HepG2 (cell line): ENCODE data around the gene BCL11B. TPM values are rescaled to one million over a fixed set of nuclear protein-coding genes. Genes with fewer than 3 reads are reported as not detected.
A peak's percentile ranks its signal among the peaks of the same experiment; 100 is the strongest.

Experiments used
- ATAC-seq: fragments of 200-7000 bp; cut with Tn5 transposase; 3 replicates; pipeline ENCODE4 v1.9.1; 2020; ENCODE audit warnings: mild to moderate bottlenecking, moderate library complexity
- BruUV-seq: library from RNA; stranded (reverse); fragments of 400-500 nt; replicated peaks from 2 replicates; lab custom pipeline; 2021; lab: Mats Ljungman, UMichigan
- CTCF ChIA-PET: fragments of 300-600 bp; formaldehyde crosslinking; extraction: SDS; loops from one replicate; lab custom pipeline; 2021; ENCODE audit warnings: low total read pairs, inconsistent platforms, low intra/inter-chr PET ratio; lab: Yijun Ruan, JAX
- POLR2A ChIA-PET: fragments of 350-600 bp; sonication (Branson Sonifier 250); formaldehyde crosslinking; loops from one replicate; lab custom pipeline; 2020; ENCODE audit warnings: antibody characterized with exemption, inconsistent platforms; lab: Yijun Ruan, JAX
- DNase-seq: peaks from one replicate; pipeline ENCODE4 v3.0.0-alpha.2; 2015; ENCODE audit warnings: low spot score
- FAIRE-seq: peaks from 3 replicates; lab custom pipeline; 2011; peaks lifted over from hg19 to GRCh38; lab: Jason Lieb, UNC
- H2AFZ ChIP-seq: one replicate; pipeline ENCODE4 v1.6.1; 2011; ENCODE audit warnings: low read length, inconsistent platforms
- H3K27ac ChIP-seq: fragments of 300-600 bp; 3 replicates; pipeline ENCODE4 v1.8.0; 2011; ENCODE audit warnings: mixed run types, mild to moderate bottlenecking, mixed read lengths, low read length, inconsistent platforms; ENCODE audit not compliant: insufficient read depth; ENCODE audit errors: extremely low read length
- H3K27me3 ChIP-seq, 2 experiments: fragments of 200-600 bp in 1 of 2; 2 replicates in 1 of 2; 3 replicates in 1 of 2; pipeline versions ENCODE4 v1.6.0 to v1.8.0; 2011; ENCODE audit warnings: low read length in 2 of 2, mild to moderate bottlenecking in 2 of 2, moderate library complexity in 2 of 2, inconsistent platforms in 1 of 2; ENCODE audit not compliant: insufficient read depth in 2 of 2, control insufficient read depth in 1 of 2
- H3K36me3 ChIP-seq, 2 experiments: fragments of 200-600 bp in 1 of 2; replicated peaks in 1 of 2; 2 replicates in 1 of 2; 3 replicates in 1 of 2; pipeline versions ENCODE4 v1.5.1 to v1.8.0; 2011; ENCODE audit warnings: low read length in 2 of 2, inconsistent platforms in 1 of 2; ENCODE audit not compliant: insufficient read depth in 2 of 2, control insufficient read depth in 1 of 2
- H3K4me1 ChIP-seq: 2 replicates; pipeline ENCODE4 v1.5.1; 2012; ENCODE audit warnings: low read length, inconsistent platforms; ENCODE audit not compliant: insufficient read depth
- H3K4me2 ChIP-seq: 2 replicates; pipeline ENCODE4 v1.6.0; 2011; ENCODE audit warnings: low read depth, low read length, inconsistent platforms
- H3K4me3 ChIP-seq, 3 experiments: fragments of 200-600 bp in 1 of 3; sonication (generic), shearing (Covaris generic) in 1 of 3; replicated peaks in 1 of 3; 2 replicates each; pipeline ENCODE4 v1.5.1; 2011 to 2016; ENCODE audit warnings: low read length in 3 of 3, inconsistent platforms in 2 of 3, low read depth in 2 of 3, mild to moderate bottlenecking in 2 of 3, control low read depth in 1 of 3, mixed read lengths in 1 of 3; ENCODE audit not compliant: insufficient read depth in 1 of 3
- H3K79me2 ChIP-seq: one replicate; pipeline ENCODE4 v1.6.1; 2011; ENCODE audit warnings: low read length, inconsistent platforms; ENCODE audit not compliant: insufficient read depth
- H3K9ac ChIP-seq: 2 replicates; pipeline ENCODE4 v1.6.0; 2011; ENCODE audit warnings: mild to moderate bottlenecking, low read depth, low read length, inconsistent platforms; ENCODE audit not compliant: insufficient read depth
- H3K9me3 ChIP-seq: 2 replicates; pipeline ENCODE4 v1.5.1; 2012; ENCODE audit warnings: mild to moderate bottlenecking, low read length
- H4K20me1 ChIP-seq: 2 replicates; pipeline ENCODE4 v1.6.0; 2011; ENCODE audit warnings: inconsistent platforms, mild to moderate bottlenecking, low read length, moderate library complexity; ENCODE audit not compliant: insufficient read depth
- ASH2L ChIP-seq: fragments of 300-600, 200-600 bp; sonication (generic); IDR thresholded peaks from 2 replicates; pipeline ENCODE4 v1.7.0; 2017; ENCODE audit warnings: low read depth, mild to moderate bottlenecking, moderate library complexity, mixed read lengths, low read length; ENCODE audit not compliant: insufficient read length
- ATF7 ChIP-seq, 2 experiments: fragments of 450-650 bp in 1 of 2; sonication (generic) in 1 of 2; formaldehyde crosslinking in 1 of 2; IDR thresholded peaks; 2 replicates each; pipeline versions ENCODE4 v1.4.0 to v1.6.1; 2016 to 2020; ENCODE audit warnings: antibody characterized with exemption in 1 of 2, mild to moderate bottlenecking in 1 of 2, missing genetic modification reagents in 1 of 2
- CREB1 ChIP-seq, 2 experiments: fragments of 450-650 bp in 1 of 2; IDR thresholded peaks; 2 replicates each; pipeline ENCODE4 v1.6.1; 2016 to 2017; ENCODE audit warnings: control low read depth in 1 of 2, mild to moderate bottlenecking in 1 of 2, missing compliant biosample characterization in 1 of 2, missing genetic modification characterization in 1 of 2
- DMAP1 ChIP-seq: IDR thresholded peaks from 2 replicates; pipeline ENCODE4 v1.6.1; 2016
- KLF15 ChIP-seq: sonication (generic); formaldehyde crosslinking; IDR thresholded peaks from 2 replicates; pipeline ENCODE4 v1.8.1; 2023; ENCODE audit warnings: borderline replicate concordance, mild to moderate bottlenecking, inconsistent platforms, missing genetic modification reagents, mixed read lengths
- WGBS: methylation state at CpG from one replicate; pipeline ENCODE4 v1.1.6; 2017; ENCODE audit warnings: low lambda C conversion rate; 5-methylcytosine and 5-hydroxymethylcytosine counted together
- in situ Hi-C: cut with HindIII; loops from 2 replicates; pipeline ENCODE4 v1.10.0; 2017; ENCODE audit warnings: low pct_unique_long_range_greater_than_20kb; ENCODE audit not compliant: extremely low pct_ligation_motif_present
- intact Hi-C: fragments of 100-400 bp; cut with micrococcal nuclease; formaldehyde crosslinking; loops from one replicate; pipeline ENCODE4 v1.10.0; 2022; ENCODE audit not compliant: unreplicated experiment
- polyA plus RNA-seq, 8 experiments: library from polyadenylated mRNA; depleted of rRNA in 3 of 8; stranded (reverse) in 7 of 8; unstranded in 1 of 8; fragments of >200 nt; fragmentation: Illumina TruSeq in 4 of 8; extraction: Trizol in 4 of 8; gene quantifications; 2 replicates each; pipeline versions ENCODE4 v1.2.1 to v1.2.3, GENCODE V29; 2011 to 2016; ENCODE audit warnings: low read depth in 4 of 8, missing spikeins in 1 of 8, mixed read lengths in 1 of 8; ENCODE audit not compliant: insufficient read depth in 1 of 8
- total RNA-seq, 5 experiments: library from RNA; depleted of rRNA; stranded (reverse); fragments of >200 nt; fragmentation: Illumina TruSeq; extraction: Trizol; gene quantifications; 2 replicates each; pipeline ENCODE4 v1.2.3, GENCODE V29; 2016; ENCODE audit warnings: low read depth in 1 of 5
- TF ChIP-seq, protein P1 (sequence below): sonication (generic); formaldehyde crosslinking; IDR thresholded peaks from 2 replicates; pipeline ENCODE4 v1.8.0; 2022; ENCODE audit warnings: mild to moderate bottlenecking, missing genetic modification reagents, borderline replicate concordance
- TF ChIP-seq, protein P2 (sequence below): sonication (generic); formaldehyde crosslinking; IDR thresholded peaks from 2 replicates; pipeline ENCODE4 v1.8.0; 2022; ENCODE audit warnings: mild to moderate bottlenecking, missing genetic modification reagents

The BCL11B gene
- total and polyA plus RNA-seq, 2 of the 13 experiments (the other 11 are each of a cell fraction or from before 2014, with no cell fraction given): not detected

DNA sequence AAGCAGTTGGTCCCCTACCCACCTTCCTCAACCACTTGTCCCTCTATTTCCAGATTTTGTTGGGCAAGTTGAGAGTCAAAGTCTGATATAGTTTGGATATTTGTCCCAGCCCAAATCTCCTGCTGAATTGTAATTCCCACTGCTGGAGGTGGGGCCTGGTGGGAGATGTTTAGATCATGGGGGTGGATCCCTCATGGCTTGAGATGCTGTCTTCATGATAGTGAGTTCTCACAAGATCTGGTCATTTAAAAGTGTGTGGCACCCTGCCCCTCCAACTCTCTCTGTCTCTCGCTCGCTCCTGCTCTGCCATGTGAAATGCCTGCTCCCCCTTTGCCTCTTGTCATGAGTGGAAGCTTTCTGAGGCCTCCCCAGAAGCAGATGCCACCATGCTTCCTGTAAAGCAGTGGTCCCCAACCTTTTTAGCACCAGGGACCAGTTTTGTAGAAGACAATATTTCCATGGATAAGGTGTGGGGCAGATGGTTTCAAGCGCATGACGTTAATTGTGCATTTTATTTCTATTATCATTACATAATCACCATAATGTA lies 37.3 kb upstream of the BCL11B start:
- in situ Hi-C loops: no loop called here
- Histone ChIP-seq H3K79me2 (no peaks in the 10 kb centered on the region), H3K9me3 (no peaks in the 10 kb centered on the region), H3K27ac (no peak overlapping the region), H3K4me2 (no peak overlapping the region), H2AFZ (no peak overlapping the region), H3K27me3 (no peaks in the 10 kb centered on the region), H3K4me3 (no peak overlapping the region), H3K36me3 (no peaks in the 10 kb centered on the region), H3K9ac (no peak overlapping the region), H3K4me1 (peaks cover 5% of the 10 kb centered on the region), H4K20me1 (no peaks in the 10 kb centered on the region)
- intact Hi-C loops: no loop called here
- 84% methylated on average over 4 of the region's 4 CpGs for WGBS
- POLR2A ChIA-PET: no interaction called here
- TF ChIP-seq, protein P1, sequence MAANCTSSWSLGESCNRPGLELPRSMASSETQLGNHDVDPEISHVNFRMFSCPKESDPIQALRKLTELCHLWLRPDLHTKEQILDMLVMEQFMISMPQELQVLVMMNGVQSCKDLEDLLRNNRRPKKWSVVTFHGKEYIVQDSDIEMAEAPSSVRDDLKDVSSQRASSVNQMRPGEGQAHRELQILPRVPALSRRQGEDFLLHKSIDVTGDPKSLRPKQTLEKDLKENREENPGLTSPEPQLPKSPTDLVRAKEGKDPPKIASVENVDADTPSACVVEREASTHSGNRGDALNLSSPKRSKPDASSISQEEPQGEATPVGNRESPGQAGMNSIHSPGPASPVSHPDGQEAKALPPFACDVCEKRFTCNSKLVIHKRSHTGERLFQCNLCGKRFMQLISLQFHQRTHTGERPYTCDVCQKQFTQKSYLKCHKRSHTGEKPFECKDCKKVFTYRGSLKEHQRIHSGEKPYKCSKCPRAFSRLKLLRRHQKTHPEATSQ (CRISPR knock-in tag): no peak
- TF ChIP-seq, protein P2, sequence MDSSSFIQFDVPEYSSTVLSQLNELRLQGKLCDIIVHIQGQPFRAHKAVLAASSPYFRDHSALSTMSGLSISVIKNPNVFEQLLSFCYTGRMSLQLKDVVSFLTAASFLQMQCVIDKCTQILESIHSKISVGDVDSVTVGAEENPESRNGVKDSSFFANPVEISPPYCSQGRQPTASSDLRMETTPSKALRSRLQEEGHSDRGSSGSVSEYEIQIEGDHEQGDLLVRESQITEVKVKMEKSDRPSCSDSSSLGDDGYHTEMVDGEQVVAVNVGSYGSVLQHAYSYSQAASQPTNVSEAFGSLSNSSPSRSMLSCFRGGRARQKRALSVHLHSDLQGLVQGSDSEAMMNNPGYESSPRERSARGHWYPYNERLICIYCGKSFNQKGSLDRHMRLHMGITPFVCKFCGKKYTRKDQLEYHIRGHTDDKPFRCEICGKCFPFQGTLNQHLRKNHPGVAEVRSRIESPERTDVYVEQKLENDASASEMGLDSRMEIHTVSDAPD: no peak
- no peak for TF ChIP-seq DMAP1 (CRISPR knock-in tag)
- CTCF ChIA-PET: no interaction called here
- no TSS peak for BruUV-seq
- no peak for DNase-seq
- no peak for ATAC-seq
- no peak for FAIRE-seq

DNA sequence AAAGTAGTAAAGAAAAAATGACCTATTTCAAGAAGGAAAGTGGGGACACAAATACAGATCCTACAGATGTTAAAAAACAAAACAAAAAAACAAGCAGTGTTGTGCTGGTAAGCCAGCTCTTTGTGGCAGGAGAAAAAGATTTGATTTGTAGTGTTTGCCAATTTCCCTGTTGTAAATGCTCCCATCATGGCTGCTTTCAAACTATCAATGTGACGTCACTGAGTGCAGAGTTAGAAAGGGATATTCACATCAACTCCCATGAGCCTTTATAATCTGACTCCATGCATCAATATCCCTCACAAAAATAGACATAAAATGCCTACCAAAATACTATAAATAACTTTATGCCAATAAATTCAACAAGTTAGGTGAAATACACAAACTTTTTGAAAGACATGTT lies 32.2 kb upstream of the BCL11B start:
- H3K79me2 ChIP-seq: no peaks in the 10 kb centered on the region
- no peaks in the 10 kb centered on the region for H3K9me3 ChIP-seq
- H3K27ac ChIP-seq: no peak overlapping the region
- CTCF ChIA-PET: no interaction called here
- H3K36me3 ChIP-seq: no peaks in the 10 kb centered on the region
- H2AFZ ChIP-seq: no peak overlapping the region
- H3K9ac ChIP-seq: no peak overlapping the region
- POLR2A ChIA-PET: no interaction called here
- intact Hi-C loops (no loop called here), in situ Hi-C loops (no loop called here)
- no peaks in the 10 kb centered on the region for H4K20me1 ChIP-seq
- TF ChIP-seq KLF15 (CRISPR knock-in tag) (no peak), CREB1 (IDR thresholded peaks at IDR 0.05) (peak; percentile 94), CREB1 (CRISPR knock-in tag; IDR thresholded peaks at IDR 0.05) (no peak), ATF7 (IDR thresholded peaks at IDR 0.05) (peak; percentile 71; the same call in 1 of the 2 replicates), ATF7 (CRISPR knock-in tag; IDR thresholded peaks at IDR 0.05) (no peak), ASH2L (no peak)
- H3K4me1 ChIP-seq: no peaks in the 10 kb centered on the region
- 0% methylated on average over 1 of the region's 1 CpG for WGBS
- ATAC-seq (no peak), DNase-seq (no peak), FAIRE-seq (no peak)
- H3K27me3 ChIP-seq: no peaks in the 10 kb centered on the region
- BruUV-seq: no TSS peak
- no peak overlapping the region for H3K4me2 ChIP-seq
- H3K4me3 ChIP-seq: no peak overlapping the region
